ENCODE data around the gene MAGEA4.

The MAGEA4 gene

DNA sequence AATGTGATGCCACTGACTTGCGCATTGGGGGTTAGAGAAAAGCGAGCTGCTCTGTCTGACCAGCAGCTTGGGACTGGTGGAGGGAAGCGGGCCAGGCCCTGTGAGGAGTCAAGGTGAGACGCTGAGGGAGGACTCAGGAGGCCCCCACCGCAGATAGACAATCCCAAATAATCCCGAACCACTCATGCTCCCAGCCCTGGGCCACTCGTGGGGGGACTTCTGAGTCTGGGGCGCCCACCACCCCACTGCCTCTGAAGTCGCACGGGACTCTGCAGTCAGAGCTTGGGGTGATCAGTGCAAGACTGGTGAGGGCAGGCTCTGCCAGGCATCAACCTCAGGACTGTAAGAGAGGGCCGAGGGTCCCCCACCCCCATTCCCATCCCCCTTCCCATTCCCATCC, 6.9 kb downstream of the MAGEA4 start:
- H3K27ac ChIP-seq (replicated peaks): no peak overlapping the region
- TF ChIP-seq GABPA (IDR thresholded peaks at IDR 0.05; ENCODE audit: low read depth) (no peak), SPI1 (IDR thresholded peaks at IDR 0.05; ENCODE audit: borderline replicate concordance, low read depth) (no peak)
- TF ChIP-seq, protein P1, sequence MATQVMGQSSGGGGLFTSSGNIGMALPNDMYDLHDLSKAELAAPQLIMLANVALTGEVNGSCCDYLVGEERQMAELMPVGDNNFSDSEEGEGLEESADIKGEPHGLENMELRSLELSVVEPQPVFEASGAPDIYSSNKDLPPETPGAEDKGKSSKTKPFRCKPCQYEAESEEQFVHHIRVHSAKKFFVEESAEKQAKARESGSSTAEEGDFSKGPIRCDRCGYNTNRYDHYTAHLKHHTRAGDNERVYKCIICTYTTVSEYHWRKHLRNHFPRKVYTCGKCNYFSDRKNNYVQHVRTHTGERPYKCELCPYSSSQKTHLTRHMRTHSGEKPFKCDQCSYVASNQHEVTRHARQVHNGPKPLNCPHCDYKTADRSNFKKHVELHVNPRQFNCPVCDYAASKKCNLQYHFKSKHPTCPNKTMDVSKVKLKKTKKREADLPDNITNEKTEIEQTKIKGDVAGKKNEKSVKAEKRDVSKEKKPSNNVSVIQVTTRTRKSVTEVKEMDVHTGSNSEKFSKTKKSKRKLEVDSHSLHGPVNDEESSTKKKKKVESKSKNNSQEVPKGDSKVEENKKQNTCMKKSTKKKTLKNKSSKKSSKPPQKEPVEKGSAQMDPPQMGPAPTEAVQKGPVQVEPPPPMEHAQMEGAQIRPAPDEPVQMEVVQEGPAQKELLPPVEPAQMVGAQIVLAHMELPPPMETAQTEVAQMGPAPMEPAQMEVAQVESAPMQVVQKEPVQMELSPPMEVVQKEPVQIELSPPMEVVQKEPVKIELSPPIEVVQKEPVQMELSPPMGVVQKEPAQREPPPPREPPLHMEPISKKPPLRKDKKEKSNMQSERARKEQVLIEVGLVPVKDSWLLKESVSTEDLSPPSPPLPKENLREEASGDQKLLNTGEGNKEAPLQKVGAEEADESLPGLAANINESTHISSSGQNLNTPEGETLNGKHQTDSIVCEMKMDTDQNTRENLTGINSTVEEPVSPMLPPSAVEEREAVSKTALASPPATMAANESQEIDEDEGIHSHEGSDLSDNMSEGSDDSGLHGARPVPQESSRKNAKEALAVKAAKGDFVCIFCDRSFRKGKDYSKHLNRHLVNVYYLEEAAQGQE (IDR thresholded peaks at IDR 0.05; ENCODE audit: insufficient replicate concordance, low read depth): no peak
- TF ChIP-seq, protein P2, sequence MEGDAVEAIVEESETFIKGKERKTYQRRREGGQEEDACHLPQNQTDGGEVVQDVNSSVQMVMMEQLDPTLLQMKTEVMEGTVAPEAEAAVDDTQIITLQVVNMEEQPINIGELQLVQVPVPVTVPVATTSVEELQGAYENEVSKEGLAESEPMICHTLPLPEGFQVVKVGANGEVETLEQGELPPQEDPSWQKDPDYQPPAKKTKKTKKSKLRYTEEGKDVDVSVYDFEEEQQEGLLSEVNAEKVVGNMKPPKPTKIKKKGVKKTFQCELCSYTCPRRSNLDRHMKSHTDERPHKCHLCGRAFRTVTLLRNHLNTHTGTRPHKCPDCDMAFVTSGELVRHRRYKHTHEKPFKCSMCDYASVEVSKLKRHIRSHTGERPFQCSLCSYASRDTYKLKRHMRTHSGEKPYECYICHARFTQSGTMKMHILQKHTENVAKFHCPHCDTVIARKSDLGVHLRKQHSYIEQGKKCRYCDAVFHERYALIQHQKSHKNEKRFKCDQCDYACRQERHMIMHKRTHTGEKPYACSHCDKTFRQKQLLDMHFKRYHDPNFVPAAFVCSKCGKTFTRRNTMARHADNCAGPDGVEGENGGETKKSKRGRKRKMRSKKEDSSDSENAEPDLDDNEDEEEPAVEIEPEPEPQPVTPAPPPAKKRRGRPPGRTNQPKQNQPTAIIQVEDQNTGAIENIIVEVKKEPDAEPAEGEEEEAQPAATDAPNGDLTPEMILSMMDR (IDR thresholded peaks at IDR 0.05; ENCODE audit: insufficient read depth, low read length): no peak
- no peaks in the 10 kb centered on the region for H3K27me3 ChIP-seq (ENCODE audit: insufficient read depth, poor library complexity, severe bottlenecking)
- no peak for DNase-seq (ENCODE audit: low read depth in 1 of 2, low spot score in 1 of 2)
- no peak overlapping the region for H3K4me3 ChIP-seq (replicated peaks; ENCODE audit: insufficient read depth, low read length)

DNA sequence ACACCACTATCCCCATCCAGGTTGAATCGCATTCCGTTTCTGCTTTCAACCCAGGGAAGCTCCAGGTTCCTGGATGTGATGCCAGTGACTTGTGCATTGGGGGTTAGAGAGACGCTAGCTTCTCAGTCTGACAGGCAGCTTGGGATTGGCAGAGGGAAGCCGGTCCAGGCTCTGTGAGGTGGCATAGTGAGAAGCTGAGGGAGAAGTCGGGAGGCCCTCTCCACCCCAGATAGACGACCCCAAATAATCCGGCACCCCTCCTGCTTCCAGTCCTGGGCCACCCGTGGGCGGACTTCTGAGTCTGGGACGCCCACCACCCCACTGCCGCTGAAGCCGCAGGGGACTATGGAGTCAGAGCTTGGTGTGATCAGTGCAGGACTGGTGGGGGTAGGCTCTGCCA, 7.4 kb downstream of the MAGEA4 start:
- Histone ChIP-seq H3K4me3 (replicated peaks; ENCODE audit: insufficient read depth, low read length) (no peak overlapping the region), H3K27me3 (ENCODE audit: insufficient read depth, poor library complexity, severe bottlenecking) (no peaks in the 10 kb centered on the region), H3K27ac (replicated peaks) (no peak overlapping the region)
- DNase-seq (ENCODE audit: low read depth in 1 of 2, low spot score in 1 of 2): no peak
- TF ChIP-seq, protein P1 (IDR thresholded peaks at IDR 0.05; ENCODE audit: insufficient replicate concordance, low read depth): no peak
- no peak for TF ChIP-seq SPI1 (IDR thresholded peaks at IDR 0.05; ENCODE audit: borderline replicate concordance, low read depth)
- TF ChIP-seq GABPA (IDR thresholded peaks at IDR 0.05; ENCODE audit: low read depth): no peak
- TF ChIP-seq, protein P2 (IDR thresholded peaks at IDR 0.05; ENCODE audit: insufficient read depth, low read length): no peak
- no peak for TF ChIP-seq POLR2AphosphoS5 (IDR thresholded peaks at IDR 0.05; ENCODE audit: low read depth)

DNA sequence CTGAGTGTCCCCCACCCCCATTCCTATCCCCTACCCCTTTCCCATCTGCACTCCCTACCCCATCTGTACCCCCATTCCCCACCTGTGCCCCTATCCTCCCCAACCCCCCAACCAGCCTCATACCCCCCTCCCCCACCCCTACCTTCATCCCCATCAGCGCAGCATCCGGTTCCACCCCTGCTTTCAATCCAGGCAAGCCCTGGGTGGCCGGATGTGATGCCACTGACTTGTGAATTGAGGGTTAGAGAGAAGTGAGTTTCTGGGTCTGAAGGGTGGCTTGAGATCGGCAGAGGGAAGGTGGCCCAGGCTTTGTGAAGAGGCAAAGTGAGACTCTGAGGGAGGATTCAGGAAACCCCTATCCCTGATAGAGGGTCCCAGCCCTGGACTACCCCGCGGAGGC, 7.8 kb downstream of the MAGEA4 start:
- no peak overlapping the region for H3K27ac ChIP-seq (replicated peaks)
- no peak overlapping the region for H3K4me3 ChIP-seq (replicated peaks; ENCODE audit: insufficient read depth, low read length)
- TF ChIP-seq, protein P1 (IDR thresholded peaks at IDR 0.05; ENCODE audit: insufficient replicate concordance, low read depth): no peak
- TF ChIP-seq POLR2AphosphoS5 (IDR thresholded peaks at IDR 0.05; ENCODE audit: low read depth): no peak
- TF ChIP-seq SPI1 (IDR thresholded peaks at IDR 0.05; ENCODE audit: borderline replicate concordance, low read depth): no peak
- TF ChIP-seq GABPA (IDR thresholded peaks at IDR 0.05; ENCODE audit: low read depth): no peak
- TF ChIP-seq, protein P2 (IDR thresholded peaks at IDR 0.05; ENCODE audit: insufficient read depth, low read length): no peak
- H3K27me3 ChIP-seq (ENCODE audit: insufficient read depth, poor library complexity, severe bottlenecking): no peaks in the 10 kb centered on the region
- no peak for DNase-seq (ENCODE audit: low read depth in 1 of 2, low spot score in 1 of 2)
